PFSK-1 (cell line): Measurements from ENCODE around the gene PAQR7.
A peak's percentile ranks its signal among the peaks of the same experiment; 100 is the strongest.

Experiments used
- FOXP2 ChIP-seq: optimal IDR thresholded peaks from 2 replicates; pipeline ENCODE3; 2011; ENCODE audit warnings: borderline replicate concordance, control low read depth, inconsistent platforms; ENCODE audit not compliant: insufficient read depth; ENCODE audit errors: extremely low read length, extremely low read depth
- POLR2AphosphoS5 ChIP-seq: IDR thresholded peaks from 2 replicates; pipeline ENCODE4 v1.6.1; 2012; ENCODE audit warnings: low read depth, mild to moderate bottlenecking, control low read depth, low read length, moderate library complexity
- SIN3A ChIP-seq: IDR thresholded peaks from 2 replicates; pipeline ENCODE4 v1.6.1; 2012; ENCODE audit warnings: mild to moderate bottlenecking, low read length, moderate library complexity, borderline replicate concordance; ENCODE audit not compliant: insufficient read depth
- TAF1 ChIP-seq: IDR thresholded peaks from 2 replicates; pipeline ENCODE4 v1.6.1; 2012; ENCODE audit warnings: low read length, control low read depth, borderline replicate concordance; ENCODE audit not compliant: insufficient read depth
- TF ChIP-seq, protein P1 (sequence below), 2 experiments: IDR thresholded peaks; 2 replicates each; pipeline versions ENCODE4 v1.6.1 to v1.8.0; 2011 to 2012; ENCODE audit warnings: low read depth in 2 of 2, low read length in 2 of 2, control low read depth in 1 of 2, inconsistent platforms in 1 of 2, mild to moderate bottlenecking in 1 of 2, moderate library complexity in 1 of 2; ENCODE audit not compliant: insufficient read depth in 1 of 2

PAQR7 gene

DNA sequence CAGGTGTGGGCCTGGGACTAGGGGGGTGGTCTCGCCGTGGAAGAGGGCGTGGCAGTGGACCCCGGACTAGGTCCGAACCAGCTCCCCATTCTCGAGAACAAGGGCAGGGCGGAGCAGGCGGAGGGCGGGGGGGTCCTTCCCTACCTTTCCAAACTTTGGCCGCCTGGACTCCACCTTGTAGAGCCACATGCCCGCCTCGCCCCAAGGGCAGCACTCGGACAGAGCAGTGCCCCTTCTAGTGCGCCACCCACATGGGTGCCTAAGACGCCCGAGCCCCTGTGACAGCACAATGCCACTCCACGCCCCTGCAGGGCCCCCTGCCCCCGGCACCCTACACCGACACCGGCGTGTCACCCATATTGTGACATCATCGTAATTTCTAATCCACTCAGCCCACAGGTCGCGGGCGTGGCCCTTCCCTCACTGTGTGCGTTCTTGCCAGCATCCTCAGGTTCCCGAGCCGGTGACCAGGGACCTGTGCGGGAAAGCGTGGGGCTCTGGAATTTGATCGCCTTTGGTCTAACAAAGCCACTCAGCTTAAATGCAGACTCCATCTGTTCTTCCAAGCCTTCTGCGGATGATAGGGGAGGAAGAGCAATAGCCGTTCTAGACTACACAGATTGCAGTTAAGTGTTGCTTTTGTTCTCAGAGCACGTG lies 31.3 kb upstream of the PAQR7 start:
- no peak for TF ChIP-seq FOXP2
- no peak for TF ChIP-seq SIN3A
- no peak for TF ChIP-seq TAF1
- no peak for TF ChIP-seq POLR2AphosphoS5
- TF ChIP-seq, protein P1, sequence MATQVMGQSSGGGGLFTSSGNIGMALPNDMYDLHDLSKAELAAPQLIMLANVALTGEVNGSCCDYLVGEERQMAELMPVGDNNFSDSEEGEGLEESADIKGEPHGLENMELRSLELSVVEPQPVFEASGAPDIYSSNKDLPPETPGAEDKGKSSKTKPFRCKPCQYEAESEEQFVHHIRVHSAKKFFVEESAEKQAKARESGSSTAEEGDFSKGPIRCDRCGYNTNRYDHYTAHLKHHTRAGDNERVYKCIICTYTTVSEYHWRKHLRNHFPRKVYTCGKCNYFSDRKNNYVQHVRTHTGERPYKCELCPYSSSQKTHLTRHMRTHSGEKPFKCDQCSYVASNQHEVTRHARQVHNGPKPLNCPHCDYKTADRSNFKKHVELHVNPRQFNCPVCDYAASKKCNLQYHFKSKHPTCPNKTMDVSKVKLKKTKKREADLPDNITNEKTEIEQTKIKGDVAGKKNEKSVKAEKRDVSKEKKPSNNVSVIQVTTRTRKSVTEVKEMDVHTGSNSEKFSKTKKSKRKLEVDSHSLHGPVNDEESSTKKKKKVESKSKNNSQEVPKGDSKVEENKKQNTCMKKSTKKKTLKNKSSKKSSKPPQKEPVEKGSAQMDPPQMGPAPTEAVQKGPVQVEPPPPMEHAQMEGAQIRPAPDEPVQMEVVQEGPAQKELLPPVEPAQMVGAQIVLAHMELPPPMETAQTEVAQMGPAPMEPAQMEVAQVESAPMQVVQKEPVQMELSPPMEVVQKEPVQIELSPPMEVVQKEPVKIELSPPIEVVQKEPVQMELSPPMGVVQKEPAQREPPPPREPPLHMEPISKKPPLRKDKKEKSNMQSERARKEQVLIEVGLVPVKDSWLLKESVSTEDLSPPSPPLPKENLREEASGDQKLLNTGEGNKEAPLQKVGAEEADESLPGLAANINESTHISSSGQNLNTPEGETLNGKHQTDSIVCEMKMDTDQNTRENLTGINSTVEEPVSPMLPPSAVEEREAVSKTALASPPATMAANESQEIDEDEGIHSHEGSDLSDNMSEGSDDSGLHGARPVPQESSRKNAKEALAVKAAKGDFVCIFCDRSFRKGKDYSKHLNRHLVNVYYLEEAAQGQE (IDR thresholded peaks at IDR 0.05; ENCODE audit: insufficient read depth in 1 of 2, low read depth in 2 of 2, low read length in 2 of 2) = no peak

DNA sequence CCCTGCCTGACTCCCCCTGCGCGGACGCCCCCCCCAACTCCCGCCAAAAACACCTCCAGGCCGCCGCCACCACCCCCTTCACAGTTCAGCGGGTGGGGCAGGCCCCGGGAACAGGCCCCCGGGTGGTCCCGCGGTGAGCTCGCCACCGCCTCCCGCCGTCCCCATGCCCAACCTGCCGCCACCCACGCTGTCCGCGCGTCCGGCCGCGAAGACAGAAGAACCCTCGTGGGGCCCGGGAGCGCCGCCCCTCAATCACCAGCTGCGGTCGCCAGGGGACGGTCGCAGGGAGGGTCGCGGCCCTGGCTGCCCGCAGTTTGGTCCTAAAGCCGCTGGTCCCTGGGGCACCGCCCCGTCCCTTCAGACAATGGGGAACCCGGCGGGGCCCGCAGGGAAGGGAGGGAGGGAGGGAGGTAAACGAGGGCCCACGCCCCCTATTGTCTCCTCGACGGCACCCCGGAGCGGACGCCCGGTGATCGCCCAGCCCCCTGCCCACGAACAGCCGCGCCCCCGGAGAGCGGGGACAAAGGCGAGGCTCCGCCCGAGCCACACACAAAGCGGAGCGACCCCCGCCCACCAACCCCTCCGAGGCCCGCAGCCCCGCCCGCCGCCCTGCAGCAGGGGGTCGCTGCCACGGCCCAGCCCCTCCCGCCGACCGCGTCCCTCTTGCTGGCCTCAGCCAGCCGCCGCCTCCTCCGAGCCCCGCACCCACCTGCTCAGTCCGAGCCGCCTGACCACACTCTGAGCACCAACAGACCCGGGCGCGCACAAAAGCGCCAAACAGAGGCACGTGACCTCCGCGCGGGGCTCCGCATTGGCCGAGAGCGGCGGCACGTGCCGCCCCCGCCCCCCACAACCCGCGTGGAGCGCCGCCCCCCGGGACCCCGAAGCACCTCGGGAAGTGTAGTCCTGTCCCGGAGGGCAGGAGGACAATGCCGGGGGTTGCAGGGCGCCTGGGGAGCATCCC lies 30.5 kb upstream of the PAQR7 start, which contains the start of gene STMN1:
Gene STMN1 (minus strand): TSS at position 740 of the 964 bp plus-strand sequence. CDS start 1,743 bp downstream, outside the sequence.
- TF ChIP-seq SIN3A (no peak), FOXP2 (peak; percentile 58), TAF1 (peak; percentile 81; the same call in 1 of the 2 replicates), POLR2AphosphoS5 (peak; percentile 82)
- TF ChIP-seq, protein P1 (IDR thresholded peaks at IDR 0.05; ENCODE audit: insufficient read depth in 1 of 2, low read depth in 2 of 2, low read length in 2 of 2) = 0 out of 4 replicates have a peak, but pooled peaks of 1 of the 2 experiments have one; percentile 11

DNA sequence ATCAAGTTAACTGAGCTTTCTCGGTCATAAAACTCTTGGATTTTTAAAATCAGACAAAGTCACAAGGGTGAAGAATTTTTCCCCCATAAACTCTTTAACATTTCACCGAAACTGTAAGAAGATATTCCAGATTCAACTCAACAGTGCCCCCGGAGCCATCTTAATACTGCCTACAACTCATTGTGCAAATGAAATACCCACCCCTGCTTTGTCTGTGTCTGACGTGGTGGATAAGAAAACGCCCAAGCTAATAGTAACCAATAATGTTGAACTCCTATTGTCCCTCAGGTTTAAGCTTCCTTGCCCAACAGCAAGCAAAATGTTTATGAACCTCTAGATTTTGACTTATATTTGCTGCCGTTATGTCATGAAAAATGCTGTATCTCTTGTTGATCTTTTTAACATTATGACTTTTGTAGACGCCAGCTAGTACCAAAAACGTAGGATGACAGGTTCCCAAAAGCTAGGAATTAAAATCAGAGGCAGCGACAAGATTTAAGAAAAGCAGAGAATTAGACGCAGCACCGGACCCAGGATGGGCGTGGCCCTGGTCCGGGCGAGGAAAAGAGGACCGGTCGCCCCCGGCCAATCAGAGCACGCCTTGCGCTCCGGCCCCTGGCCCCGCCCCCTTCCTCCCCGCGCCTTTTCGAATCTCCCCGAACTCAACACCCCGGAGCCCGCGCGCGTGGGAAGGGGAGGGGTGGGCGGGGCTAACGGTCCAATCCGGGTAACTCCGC lies 29.6 kb upstream of the PAQR7 start:
- TF ChIP-seq POLR2AphosphoS5 (0 out of 2 replicates have a peak, but pooled peaks have one; percentile 33), SIN3A (peak; percentile 59; the same call in 1 of the 2 replicates), FOXP2 (no peak), TAF1 (0 out of 2 replicates have a peak, but pooled peaks have one; percentile 15)
- TF ChIP-seq, protein P1 (IDR thresholded peaks at IDR 0.05; ENCODE audit: insufficient read depth in 1 of 2, low read depth in 2 of 2, low read length in 2 of 2) = no peak

GRCh38 chr1:25903986-25904385 lies 28.5 kb upstream of the PAQR7 start:
- no peak for TF ChIP-seq FOXP2
- TF ChIP-seq, protein P1 (IDR thresholded peaks at IDR 0.05; ENCODE audit: insufficient read depth in 1 of 2, low read depth in 2 of 2, low read length in 2 of 2) = no peak
- TF ChIP-seq TAF1 = no peak
- no peak for TF ChIP-seq SIN3A
- TF ChIP-seq POLR2AphosphoS5 = no peak
